ENCODE results near the gene VAPB.

VAPB gene

DNA sequence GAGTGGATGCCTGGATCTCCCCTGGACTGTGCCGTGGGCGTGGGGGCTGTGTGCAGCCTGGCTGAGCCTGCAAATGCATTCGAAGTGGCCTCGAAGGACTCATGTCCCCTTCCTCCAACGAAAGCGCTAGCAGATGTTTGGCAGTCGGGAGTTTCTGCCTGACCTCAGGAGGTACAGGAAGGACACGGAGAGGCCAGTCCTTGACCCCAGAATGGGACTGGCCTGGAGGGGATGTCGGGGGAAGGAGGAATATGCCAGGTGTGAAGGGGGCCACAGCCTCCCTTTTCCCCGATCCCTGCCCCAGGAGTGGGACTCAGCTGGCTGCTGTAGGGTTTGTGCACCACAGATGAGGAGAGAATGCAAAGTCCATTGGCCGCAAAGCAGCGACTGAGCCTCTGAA is 80.6 kb downstream of the VAPB start:
- TF ChIP-seq, protein P1, sequence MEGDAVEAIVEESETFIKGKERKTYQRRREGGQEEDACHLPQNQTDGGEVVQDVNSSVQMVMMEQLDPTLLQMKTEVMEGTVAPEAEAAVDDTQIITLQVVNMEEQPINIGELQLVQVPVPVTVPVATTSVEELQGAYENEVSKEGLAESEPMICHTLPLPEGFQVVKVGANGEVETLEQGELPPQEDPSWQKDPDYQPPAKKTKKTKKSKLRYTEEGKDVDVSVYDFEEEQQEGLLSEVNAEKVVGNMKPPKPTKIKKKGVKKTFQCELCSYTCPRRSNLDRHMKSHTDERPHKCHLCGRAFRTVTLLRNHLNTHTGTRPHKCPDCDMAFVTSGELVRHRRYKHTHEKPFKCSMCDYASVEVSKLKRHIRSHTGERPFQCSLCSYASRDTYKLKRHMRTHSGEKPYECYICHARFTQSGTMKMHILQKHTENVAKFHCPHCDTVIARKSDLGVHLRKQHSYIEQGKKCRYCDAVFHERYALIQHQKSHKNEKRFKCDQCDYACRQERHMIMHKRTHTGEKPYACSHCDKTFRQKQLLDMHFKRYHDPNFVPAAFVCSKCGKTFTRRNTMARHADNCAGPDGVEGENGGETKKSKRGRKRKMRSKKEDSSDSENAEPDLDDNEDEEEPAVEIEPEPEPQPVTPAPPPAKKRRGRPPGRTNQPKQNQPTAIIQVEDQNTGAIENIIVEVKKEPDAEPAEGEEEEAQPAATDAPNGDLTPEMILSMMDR (conservative IDR thresholded peaks at IDR 0.05; ENCODE audit: control insufficient read depth, insufficient read depth, low read depth, low read length), result no peak
- no peak for DNase-seq (ENCODE audit: low read depth)
- no peak overlapping the region for H3K4me3 ChIP-seq (ENCODE audit: control insufficient read depth, low read depth, low read length)

DNA sequence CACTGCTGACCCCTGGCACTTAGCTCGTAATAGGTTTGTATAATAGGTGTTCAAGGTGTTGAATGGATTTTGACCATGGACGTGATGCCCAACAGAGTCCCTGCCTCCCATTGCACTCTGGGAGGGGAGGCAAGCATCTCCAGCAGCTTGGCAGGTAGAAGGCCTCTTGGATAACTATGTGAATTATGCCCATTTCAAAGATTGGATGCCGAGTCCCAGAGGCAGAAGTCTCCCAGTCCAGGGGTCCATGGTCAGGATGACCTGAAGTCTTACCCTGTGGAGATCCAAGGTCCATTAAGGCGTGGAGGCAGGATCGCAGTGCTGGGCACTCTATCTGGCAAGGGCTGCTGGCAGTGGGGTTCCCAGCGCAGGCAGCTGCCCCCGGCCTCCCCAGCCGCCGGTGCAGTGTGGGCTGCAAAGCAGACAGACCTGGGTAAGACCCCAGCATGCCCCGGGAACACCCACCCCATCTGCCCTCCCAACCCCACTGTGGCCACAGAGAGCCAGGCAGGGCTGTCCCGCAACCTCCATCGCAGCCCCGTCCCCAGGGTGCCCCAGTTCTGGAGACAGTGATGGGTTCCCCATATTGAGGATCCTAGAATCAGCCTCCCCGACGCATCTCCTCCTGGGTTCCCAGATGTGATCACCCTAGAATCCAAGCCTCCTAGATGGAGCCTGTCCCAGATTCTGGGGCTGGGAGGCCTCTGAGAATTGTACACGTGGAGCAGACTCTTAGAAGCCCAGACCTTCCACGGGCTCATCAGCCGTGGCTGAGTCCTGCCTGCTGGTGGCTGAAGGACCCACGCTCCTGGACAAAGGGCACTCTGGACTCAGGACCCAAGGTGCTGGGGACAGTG is 81.5 kb downstream of the VAPB start:
- H3K4me3 ChIP-seq (ENCODE audit: control insufficient read depth, low read depth, low read length), result no peak overlapping the region
- DNase-seq (ENCODE audit: low read depth), result no peak
- TF ChIP-seq, protein P1 (conservative IDR thresholded peaks at IDR 0.05; ENCODE audit: control insufficient read depth, insufficient read depth, low read depth, low read length), result no peak

DNA sequence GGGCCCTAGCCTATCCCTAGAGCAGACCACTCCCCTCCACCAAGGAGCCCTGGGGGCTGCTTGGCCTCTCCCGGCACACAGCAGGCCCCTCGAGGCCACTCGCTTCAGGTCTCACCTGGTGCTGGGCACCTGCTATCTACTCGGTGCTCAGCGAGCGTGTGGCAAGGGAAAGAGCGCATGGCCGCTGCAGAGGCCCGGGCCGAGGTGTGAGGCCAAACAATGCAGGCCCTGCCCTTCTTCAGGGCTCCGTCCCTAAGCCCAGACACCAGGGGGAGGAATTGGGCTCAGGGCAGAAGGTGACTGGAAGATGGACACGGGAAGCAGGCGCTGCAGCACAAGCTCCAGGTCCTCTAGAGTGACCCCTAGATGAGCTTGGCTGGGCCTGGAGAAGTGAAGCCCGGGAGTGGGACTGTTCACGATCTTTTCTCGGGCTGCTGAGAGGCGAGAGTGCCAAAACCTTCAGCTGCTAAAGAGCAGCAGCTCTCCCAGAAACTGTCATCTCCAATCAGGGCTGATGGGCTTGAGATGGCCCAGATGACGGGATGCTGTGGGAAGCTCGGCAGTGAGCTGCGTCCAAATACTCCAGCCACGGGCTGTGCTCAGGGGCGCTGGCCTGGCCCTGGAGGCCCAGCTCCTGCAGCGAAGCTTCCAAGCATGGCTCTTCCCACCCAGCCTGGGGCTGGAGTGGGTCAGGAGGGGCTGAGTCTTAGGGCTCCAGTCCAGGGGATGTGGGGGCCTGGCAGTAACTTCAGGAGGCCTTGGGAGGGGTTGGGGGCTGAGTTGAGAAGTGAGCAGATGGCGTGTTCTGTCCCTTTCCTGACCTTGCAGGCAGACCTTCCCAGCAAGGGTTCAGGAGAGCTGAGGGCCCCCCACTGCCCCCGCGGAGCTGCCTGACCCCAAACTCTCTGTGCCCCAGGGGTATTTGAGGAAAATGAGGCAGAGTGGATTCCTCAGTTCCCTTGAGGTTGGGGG is 82.5 kb downstream of the VAPB start:
- DNase-seq (ENCODE audit: low read depth), result peak; percentile 60

DNA sequence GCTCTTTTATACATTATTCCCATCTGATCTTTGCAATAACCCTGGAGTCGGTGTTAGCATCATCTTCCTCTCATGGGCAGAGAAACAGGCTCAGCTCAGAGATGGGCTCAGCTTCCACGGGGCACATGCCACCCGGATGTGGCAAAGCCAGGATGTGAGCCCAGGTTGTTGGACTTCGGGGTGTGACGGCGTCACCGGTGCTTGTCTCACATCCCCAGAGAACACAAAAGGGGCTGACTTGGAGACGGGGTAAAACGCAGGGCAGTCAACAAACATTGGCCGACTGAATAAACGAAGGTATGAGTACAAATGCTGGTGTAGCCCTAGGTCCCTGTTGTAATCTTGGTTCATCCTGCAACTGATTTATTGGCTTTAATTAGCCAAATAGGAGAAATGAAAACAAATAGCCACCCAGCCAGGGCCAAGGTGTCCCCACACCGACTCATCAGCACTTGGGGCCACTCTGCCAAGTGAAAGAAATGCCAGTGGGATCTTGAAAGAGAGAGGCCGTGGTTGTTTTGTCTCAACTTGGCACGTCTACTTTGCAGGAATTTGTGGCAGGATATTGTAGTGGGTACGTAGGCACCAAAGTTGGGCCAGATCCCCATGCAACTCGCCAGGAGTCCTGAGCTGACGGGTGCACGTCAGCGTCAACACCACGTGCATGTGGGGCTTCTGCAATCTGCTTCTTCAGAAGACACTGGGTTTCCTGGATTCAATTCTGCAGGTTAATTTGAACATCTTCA is 83.4 kb downstream of the VAPB start:
- no peak overlapping the region for H3K4me3 ChIP-seq (ENCODE audit: control insufficient read depth, low read depth, low read length)
- TF ChIP-seq, protein P1 (conservative IDR thresholded peaks at IDR 0.05; ENCODE audit: control insufficient read depth, insufficient read depth, low read depth, low read length), result no peak
- no peak for DNase-seq (ENCODE audit: low read depth)

More for the DNA sequence above, 82.5 kb downstream of the VAPB start:
- TF ChIP-seq, protein P1 (conservative IDR thresholded peaks at IDR 0.05; ENCODE audit: control insufficient read depth, insufficient read depth, low read depth, low read length), result no peak
- no peak overlapping the region for H3K4me3 ChIP-seq (ENCODE audit: control insufficient read depth, low read depth, low read length)

DNA sequence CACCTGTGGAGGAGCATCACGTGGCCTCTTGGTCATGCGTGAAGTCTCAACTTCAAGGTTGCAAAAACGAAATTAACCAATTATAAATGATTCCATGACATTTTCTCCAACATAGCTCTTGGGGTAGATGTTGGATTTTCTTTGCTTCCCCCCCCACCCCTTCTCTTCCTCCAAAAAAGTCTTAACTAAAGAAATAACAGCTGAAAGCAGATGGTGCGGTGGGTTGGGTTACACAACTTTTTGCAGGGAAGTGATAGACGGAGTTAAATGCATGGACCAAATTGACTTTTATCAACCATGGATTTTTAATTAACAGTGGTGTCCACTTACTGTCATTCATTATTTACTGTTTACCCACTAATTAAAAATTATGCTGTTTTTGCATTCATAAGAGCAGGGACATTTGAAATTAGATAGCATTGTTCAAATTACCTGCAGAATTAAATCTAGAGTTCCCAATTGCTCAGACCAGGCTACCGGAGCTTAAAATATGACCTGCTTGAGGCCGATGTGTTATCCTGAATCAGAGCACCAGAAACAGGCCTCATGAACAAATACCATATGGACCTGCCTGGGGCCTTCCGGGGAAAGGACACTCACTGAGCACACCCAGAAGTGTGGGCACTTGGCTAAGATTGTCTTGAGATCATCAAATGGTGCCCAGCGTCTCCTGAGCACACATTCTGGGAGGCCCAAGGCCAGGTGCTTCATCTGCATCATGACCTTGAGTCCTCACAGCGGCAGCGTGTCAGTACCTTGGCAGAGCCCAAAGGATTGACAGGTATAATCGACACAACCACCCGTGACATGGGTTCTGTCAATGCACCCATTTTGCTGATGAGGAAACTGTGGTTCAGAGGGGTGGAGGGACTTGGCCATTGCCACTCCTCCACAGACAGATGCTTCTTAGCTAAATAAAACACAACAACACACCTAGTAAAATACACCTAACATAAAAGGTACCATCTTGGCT is 84.7 kb downstream of the VAPB start:
- TF ChIP-seq, protein P1 (conservative IDR thresholded peaks at IDR 0.05; ENCODE audit: control insufficient read depth, insufficient read depth, low read depth, low read length), result no peak
- H3K4me3 ChIP-seq (ENCODE audit: control insufficient read depth, low read depth, low read length), result no peak overlapping the region
- no peak for DNase-seq (ENCODE audit: low read depth)
